Hepatocyte (in vitro differentiated cells): Measurements from ENCODE around the gene MCF2L2. TPM values are rescaled to one million over a fixed set of nuclear protein-coding genes. Genes with fewer than 3 reads are reported as not detected.

Source experiments
- DNase-seq: peaks from one replicate; pipeline ENCODE4 v3.0.0-alpha.2; 2016; ENCODE audit warnings: low spot score
- H2AFZ ChIP-seq: fragments of 200-600 bp; sonication (generic); 2 replicates; pipeline ENCODE4 v1.6.0; 2016; ENCODE audit warnings: antibody characterized with exemption, mild to moderate bottlenecking
- H3K27ac ChIP-seq: fragments of 200-600 bp; sonication (generic); 2 replicates; pipeline ENCODE4 v1.5.1; 2016; ENCODE audit warnings: mild to moderate bottlenecking
- H3K27me3 ChIP-seq: fragments of 200-600 bp; sonication (generic); 2 replicates; pipeline ENCODE4 v1.6.1; 2016
- H3K36me3 ChIP-seq: fragments of 200-600 bp; sonication (generic); replicated peaks from 2 replicates; pipeline ENCODE4 v1.5.1; 2016; ENCODE audit warnings: low read depth; ENCODE audit not compliant: insufficient read depth
- H3K4me1 ChIP-seq: fragments of 200-600 bp; sonication (generic); 2 replicates; pipeline ENCODE4 v1.5.1; 2016; ENCODE audit warnings: mild to moderate bottlenecking, moderate library complexity; ENCODE audit not compliant: insufficient read depth
- H3K4me2 ChIP-seq: fragments of 200-600 bp; sonication (generic); 2 replicates; pipeline ENCODE4 v1.6.0; 2016
- H3K4me3 ChIP-seq: fragments of 200-600 bp; sonication (generic); 2 replicates; pipeline ENCODE4 v1.5.1; 2016; ENCODE audit warnings: mild to moderate bottlenecking
- H3K79me2 ChIP-seq: fragments of 200-600 bp; sonication (generic); 2 replicates; pipeline ENCODE4 v1.6.0; 2017; ENCODE audit warnings: mild to moderate bottlenecking
- H3K9me2 ChIP-seq: fragments of 200-600 bp; sonication (generic); replicated peaks from 2 replicates; pipeline ENCODE4 v1.6.0; 2017; ENCODE audit warnings: mild to moderate bottlenecking; ENCODE audit not compliant: insufficient read depth
- H3K9me3 ChIP-seq: fragments of 200-600 bp; sonication (generic); 2 replicates; pipeline ENCODE4 v1.5.1; 2016; ENCODE audit warnings: low read depth, mild to moderate bottlenecking
- H4K20me1 ChIP-seq: fragments of 200-600 bp; sonication (generic); 2 replicates; pipeline ENCODE4 v1.6.0; 2016; ENCODE audit warnings: mild to moderate bottlenecking; ENCODE audit not compliant: insufficient read depth, poor library complexity, severe bottlenecking
- EZH2 ChIP-seq: fragments of 200-600 bp; sonication (generic); IDR thresholded peaks from 2 replicates; pipeline ENCODE4 v1.6.1; 2016; ENCODE audit warnings: antibody characterized with exemption, mild to moderate bottlenecking, borderline replicate concordance
- EZH2phosphoT487 ChIP-seq: fragments of 200-600 bp; sonication (generic); IDR thresholded peaks from one replicate; pipeline ENCODE4 v1.6.1; 2018; ENCODE audit warnings: antibody characterized with exemption, mild to moderate bottlenecking, low read depth, moderate library complexity; ENCODE audit not compliant: unreplicated experiment, severe bottlenecking
- WGBS: methylation state at CpG from one replicate; pipeline ENCODE4 v1.1.6; 2016; ENCODE audit warnings: low lambda C conversion rate; ENCODE audit errors: missing lambda C conversion rate; 5-methylcytosine and 5-hydroxymethylcytosine counted together
- polyA plus RNA-seq: library from polyadenylated mRNA; unstranded; fragments of >200 nt; fragmentation: Nextera tagmentation; extraction: Ambion mirVana; gene quantifications from 2 replicates; pipeline ENCODE4 v1.2.1, GENCODE V29; 2016
- total RNA-seq: library from RNA; depleted of rRNA; stranded (reverse); fragments of >200 nt; gene quantifications from 2 replicates; pipeline ENCODE4 v1.2.3, GENCODE V29; 2014
- TF ChIP-seq, protein P1 (sequence below): fragments of 200-600 bp; sonication (generic); IDR thresholded peaks from 2 replicates; pipeline ENCODE4 v1.5.1; 2016; ENCODE audit warnings: antibody characterized with exemption, mild to moderate bottlenecking; ENCODE audit not compliant: poor library complexity

The MCF2L2 gene
- total and polyA plus RNA-seq, 2 experiments from 2014 or later = 0.17 to 0.63 TPM

DNA sequence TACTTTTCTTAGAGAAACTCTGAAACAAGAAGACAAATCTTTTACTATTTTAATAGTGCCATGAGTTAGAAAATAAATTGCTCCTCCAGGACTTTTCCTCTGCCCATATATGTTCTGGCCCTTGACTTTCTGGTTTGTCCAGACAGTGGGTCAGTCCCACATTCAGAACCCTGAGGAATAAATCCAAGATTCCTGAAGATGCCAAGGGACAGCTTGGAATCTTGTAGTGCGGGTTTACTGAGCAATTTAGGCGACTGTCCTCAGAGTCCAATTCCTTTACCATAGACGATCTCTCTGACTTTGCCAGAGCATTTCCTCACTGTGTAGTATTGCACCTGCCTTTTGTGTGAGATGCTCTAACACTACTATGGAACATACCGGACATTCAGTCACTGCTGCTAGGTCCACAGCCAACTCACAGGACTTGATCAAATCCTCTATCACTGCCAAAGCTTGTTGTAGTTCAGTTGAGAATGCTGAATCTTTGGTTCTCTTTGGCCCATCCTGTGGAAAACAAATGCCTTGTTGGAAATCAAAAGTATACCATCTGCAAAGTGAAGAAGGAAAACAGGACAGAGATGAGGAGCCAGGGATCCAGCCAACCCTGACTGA lies 212.7 kb downstream of the MCF2L2 start:
- H3K9me3 ChIP-seq = no peaks in the 10 kb centered on the region
- no peaks in the 10 kb centered on the region for H4K20me1 ChIP-seq
- no peak overlapping the region for H3K4me2 ChIP-seq
- no peaks in the 10 kb centered on the region for H3K36me3 ChIP-seq
- 92% methylated on average over 4 of the region's 4 CpGs for WGBS
- H3K79me2 ChIP-seq = no peaks in the 10 kb centered on the region
- H3K4me3 ChIP-seq = no peak overlapping the region
- H3K9me2 ChIP-seq = no peaks in the 10 kb centered on the region
- no peak for DNase-seq
- H3K4me1 ChIP-seq = peaks cover 3% of the 10 kb centered on the region
- H3K27me3 ChIP-seq = no peaks in the 10 kb centered on the region
- no peak for TF ChIP-seq EZH2
- no peak for TF ChIP-seq EZH2phosphoT487
- TF ChIP-seq, protein P1, sequence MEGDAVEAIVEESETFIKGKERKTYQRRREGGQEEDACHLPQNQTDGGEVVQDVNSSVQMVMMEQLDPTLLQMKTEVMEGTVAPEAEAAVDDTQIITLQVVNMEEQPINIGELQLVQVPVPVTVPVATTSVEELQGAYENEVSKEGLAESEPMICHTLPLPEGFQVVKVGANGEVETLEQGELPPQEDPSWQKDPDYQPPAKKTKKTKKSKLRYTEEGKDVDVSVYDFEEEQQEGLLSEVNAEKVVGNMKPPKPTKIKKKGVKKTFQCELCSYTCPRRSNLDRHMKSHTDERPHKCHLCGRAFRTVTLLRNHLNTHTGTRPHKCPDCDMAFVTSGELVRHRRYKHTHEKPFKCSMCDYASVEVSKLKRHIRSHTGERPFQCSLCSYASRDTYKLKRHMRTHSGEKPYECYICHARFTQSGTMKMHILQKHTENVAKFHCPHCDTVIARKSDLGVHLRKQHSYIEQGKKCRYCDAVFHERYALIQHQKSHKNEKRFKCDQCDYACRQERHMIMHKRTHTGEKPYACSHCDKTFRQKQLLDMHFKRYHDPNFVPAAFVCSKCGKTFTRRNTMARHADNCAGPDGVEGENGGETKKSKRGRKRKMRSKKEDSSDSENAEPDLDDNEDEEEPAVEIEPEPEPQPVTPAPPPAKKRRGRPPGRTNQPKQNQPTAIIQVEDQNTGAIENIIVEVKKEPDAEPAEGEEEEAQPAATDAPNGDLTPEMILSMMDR = no peak
- no peak overlapping the region for H2AFZ ChIP-seq
- no peak overlapping the region for H3K27ac ChIP-seq

DNA sequence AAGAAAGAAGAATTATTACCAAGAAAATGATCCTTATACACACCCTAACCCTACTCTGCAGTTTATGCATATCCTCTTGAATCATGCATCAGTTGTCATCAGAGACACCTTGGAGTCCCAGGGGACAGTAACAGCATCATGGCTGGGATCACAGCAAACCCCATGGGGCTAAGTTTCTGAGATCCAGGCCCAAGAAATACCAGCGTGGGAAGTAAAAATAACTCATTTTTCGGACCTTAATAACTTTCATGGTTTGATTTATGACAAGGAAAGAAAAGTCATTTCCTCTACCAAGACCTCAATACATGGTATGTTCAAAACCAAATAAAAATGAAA lies 214.2 kb downstream of the MCF2L2 start:
- H4K20me1 ChIP-seq = no peaks in the 10 kb centered on the region
- no peaks in the 10 kb centered on the region for H3K79me2 ChIP-seq
- no peaks in the 10 kb centered on the region for H3K27me3 ChIP-seq
- H3K36me3 ChIP-seq = no peaks in the 10 kb centered on the region
- no peaks in the 10 kb centered on the region for H3K9me2 ChIP-seq
- no peaks in the 10 kb centered on the region for H3K9me3 ChIP-seq
- no peak overlapping the region for H2AFZ ChIP-seq
- WGBS = 90% methylated on average over 2 of the region's 2 CpGs
- no peak for DNase-seq
- H3K4me2 ChIP-seq = no peak overlapping the region
- H3K4me1 ChIP-seq = peaks cover 3% of the 10 kb centered on the region
- H3K4me3 ChIP-seq = no peak overlapping the region
- TF ChIP-seq, protein P1 = no peak
- no peak for TF ChIP-seq EZH2phosphoT487
- no peak for TF ChIP-seq EZH2
- no peak overlapping the region for H3K27ac ChIP-seq

DNA sequence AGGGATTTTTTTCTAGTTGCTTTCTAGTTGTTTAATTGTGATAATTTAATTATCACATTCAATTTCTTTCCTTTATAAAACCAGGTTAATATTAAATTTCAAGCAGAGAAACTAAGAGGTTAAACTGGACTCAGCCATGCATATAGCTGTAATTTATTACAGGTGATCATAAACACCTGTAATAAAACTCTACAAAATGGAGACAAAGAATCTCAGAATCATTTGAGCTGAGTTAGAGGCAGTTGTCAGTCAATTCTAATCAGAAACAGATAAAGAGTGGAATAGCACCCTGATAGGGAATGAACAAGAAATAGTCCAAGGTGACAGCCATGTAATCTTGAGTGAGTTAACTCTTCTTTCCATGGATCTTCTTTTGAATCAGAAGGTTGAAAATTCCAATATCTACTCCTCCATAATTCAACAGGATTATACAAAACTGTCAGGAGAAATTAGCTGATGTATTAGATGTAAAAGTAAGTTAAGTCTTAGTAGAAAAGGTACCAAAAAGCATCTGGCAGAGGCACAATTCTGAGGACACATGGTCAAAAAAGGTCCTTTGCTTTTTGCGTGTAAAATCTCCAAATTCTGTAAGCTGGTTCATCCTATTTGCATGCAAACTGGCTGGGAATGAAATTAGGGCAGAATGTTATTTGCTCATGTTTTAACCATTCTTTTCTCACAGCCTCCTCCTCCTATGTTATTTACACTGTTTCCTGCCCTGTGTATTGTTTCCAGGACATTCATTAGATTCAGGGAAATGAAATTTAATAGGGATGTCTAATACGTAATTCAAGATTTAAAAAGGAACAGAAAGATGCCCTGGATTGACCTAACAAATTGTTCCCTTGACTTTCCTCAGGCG lies 214.8 kb downstream of the MCF2L2 start:
- Histone ChIP-seq H3K9me3 (no peaks in the 10 kb centered on the region), H3K27me3 (no peaks in the 10 kb centered on the region), H2AFZ (no peak overlapping the region), H3K36me3 (no peaks in the 10 kb centered on the region), H3K4me3 (no peak overlapping the region), H3K9me2 (no peaks in the 10 kb centered on the region), H3K79me2 (no peaks in the 10 kb centered on the region), H4K20me1 (no peaks in the 10 kb centered on the region), H3K4me2 (no peak overlapping the region), H3K27ac (no peak overlapping the region), H3K4me1 (peaks cover 3% of the 10 kb centered on the region)
- WGBS = 88% methylated on average over 3 of the region's 3 CpGs
- DNase-seq = no peak
- TF ChIP-seq EZH2phosphoT487 (no peak), EZH2 (no peak)
- TF ChIP-seq, protein P1 = no peak
